ENCODE measurements around the gene VWA5B1.

- TF ChIP-seq POLR2A (IDR thresholded peaks at IDR 0.05; ENCODE audit: low read depth, low read length) (no peak), MAZ (IDR thresholded peaks at IDR 0.05; ENCODE audit: borderline replicate concordance, low read depth, low read length) (no peak), CEBPB (IDR thresholded peaks at IDR 0.05; ENCODE audit: low read depth, low read length) (no peak), RCOR1 (IDR thresholded peaks at IDR 0.05; ENCODE audit: insufficient replicate concordance, low read length) (no peak), RAD21 (IDR thresholded peaks at IDR 0.05; ENCODE audit: low read length) (no peak), MXI1 (IDR thresholded peaks at IDR 0.05; ENCODE audit: borderline replicate concordance, low read depth, low read length) (no peak), MAFK (IDR thresholded peaks at IDR 0.05; ENCODE audit: low read depth, low read length) (no peak), FOS (IDR thresholded peaks at IDR 0.05; ENCODE audit: low read depth, low read length) (no peak), ELK1 (IDR thresholded peaks at IDR 0.05; ENCODE audit: borderline replicate concordance, low read depth, low read length) (no peak), NFE2L2 (IDR thresholded peaks at IDR 0.05; ENCODE audit: low read depth, low read length) (no peak), SMC3 (IDR thresholded peaks at IDR 0.05; ENCODE audit: low read depth, low read length) (no peak)
- TF ChIP-seq, protein P1, sequence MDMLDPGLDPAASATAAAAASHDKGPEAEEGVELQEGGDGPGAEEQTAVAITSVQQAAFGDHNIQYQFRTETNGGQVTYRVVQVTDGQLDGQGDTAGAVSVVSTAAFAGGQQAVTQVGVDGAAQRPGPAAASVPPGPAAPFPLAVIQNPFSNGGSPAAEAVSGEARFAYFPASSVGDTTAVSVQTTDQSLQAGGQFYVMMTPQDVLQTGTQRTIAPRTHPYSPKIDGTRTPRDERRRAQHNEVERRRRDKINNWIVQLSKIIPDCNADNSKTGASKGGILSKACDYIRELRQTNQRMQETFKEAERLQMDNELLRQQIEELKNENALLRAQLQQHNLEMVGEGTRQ (IDR thresholded peaks at IDR 0.05; ENCODE audit: low read depth, low read length), result no peak
- TF ChIP-seq, protein P2, sequence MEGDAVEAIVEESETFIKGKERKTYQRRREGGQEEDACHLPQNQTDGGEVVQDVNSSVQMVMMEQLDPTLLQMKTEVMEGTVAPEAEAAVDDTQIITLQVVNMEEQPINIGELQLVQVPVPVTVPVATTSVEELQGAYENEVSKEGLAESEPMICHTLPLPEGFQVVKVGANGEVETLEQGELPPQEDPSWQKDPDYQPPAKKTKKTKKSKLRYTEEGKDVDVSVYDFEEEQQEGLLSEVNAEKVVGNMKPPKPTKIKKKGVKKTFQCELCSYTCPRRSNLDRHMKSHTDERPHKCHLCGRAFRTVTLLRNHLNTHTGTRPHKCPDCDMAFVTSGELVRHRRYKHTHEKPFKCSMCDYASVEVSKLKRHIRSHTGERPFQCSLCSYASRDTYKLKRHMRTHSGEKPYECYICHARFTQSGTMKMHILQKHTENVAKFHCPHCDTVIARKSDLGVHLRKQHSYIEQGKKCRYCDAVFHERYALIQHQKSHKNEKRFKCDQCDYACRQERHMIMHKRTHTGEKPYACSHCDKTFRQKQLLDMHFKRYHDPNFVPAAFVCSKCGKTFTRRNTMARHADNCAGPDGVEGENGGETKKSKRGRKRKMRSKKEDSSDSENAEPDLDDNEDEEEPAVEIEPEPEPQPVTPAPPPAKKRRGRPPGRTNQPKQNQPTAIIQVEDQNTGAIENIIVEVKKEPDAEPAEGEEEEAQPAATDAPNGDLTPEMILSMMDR (conservative IDR thresholded peaks at IDR 0.05; ENCODE audit: low read depth, low read length), result no peak
Observed at GRCh38 chr1:20279509-20279908, 11.2 kb upstream of the VWA5B1 start.

All from IMR-90 (cell line).